Uterus (tissue), 4 donors: ENCODE data around the gene RAD51D. TPM values are rescaled to one million over a fixed set of nuclear protein-coding genes. Genes with fewer than 3 reads are reported as not detected.
A peak's percentile ranks its signal among the peaks of the same experiment; 100 is the strongest.

Experiments
- DNase-seq, 2 donors: peaks; one replicate each; pipeline ENCODE4 v3.0.0-alpha.2; 2019 to 2020
- H3K27ac ChIP-seq, 2 donors: fragments of 200-600 bp; sonication (generic); 1 replicate in 1 of 2; 2 replicates in 1 of 2; pipeline ENCODE4 v1.5.1; 2016 to 2018
- H3K27me3 ChIP-seq, 2 donors: fragments of 200-600 bp; sonication (generic); one replicate each; pipeline ENCODE4 v1.5.1; 2018 to 2019; ENCODE audit warnings: control low read depth in 1 of 2
- H3K36me3 ChIP-seq, 2 donors: fragments of 200-600 bp; sonication (generic); one replicate each; pipeline ENCODE4 v1.5.1; 2019; ENCODE audit warnings: control low read depth in 1 of 2
- H3K4me1 ChIP-seq, 2 donors: fragments of 200-600 bp; sonication (generic); one replicate each; pipeline ENCODE4 v1.5.1; 2018 to 2019; ENCODE audit warnings: control low read depth in 1 of 2
- H3K4me3 ChIP-seq, 2 donors: fragments of 200-600 bp; sonication (generic); 1 replicate in 1 of 2; 2 replicates in 1 of 2; pipeline ENCODE4 v1.5.1; 2018 to 2019; ENCODE audit warnings: mild to moderate bottlenecking in 1 of 2
- H3K9me3 ChIP-seq, 2 donors: fragments of 200-600 bp; sonication (generic); one replicate each; pipeline ENCODE4 v1.5.1; 2019; ENCODE audit warnings: control low read depth in 1 of 2
- POLR2A ChIP-seq, 2 donors: fragments of 450-650 bp; IDR thresholded peaks; one replicate each; pipeline ENCODE4 v1.6.1; 2016; ENCODE audit warnings: antibody characterized with exemption in 2 of 2, mild to moderate bottlenecking in 1 of 2, moderate library complexity in 1 of 2
- intact Hi-C: fragments of 100-400 bp; cut with DNase I; formaldehyde crosslinking; loops from one replicate; pipeline ENCODE4 v1.15.1; 2023; ENCODE audit warnings: low total_unique reads
- total RNA-seq, 4 donors: library from RNA; depleted of rRNA in 3 of 4; stranded (reverse); fragments of >200 nt in 3 of 4; gene quantifications; one replicate each; pipeline versions ENCODE4 v1.1.0 to v1.2.4, GENCODE V29; 2014 to 2023
- TF ChIP-seq, protein P1 (sequence below), 4 experiments: fragments of 200-600 bp in 2 of 4; fragments of 450-650 bp in 2 of 4; sonication (generic) in 2 of 4; IDR thresholded peaks; one replicate each; pipeline ENCODE4 v1.5.1; 2016 to 2019; ENCODE audit warnings: antibody characterized with exemption in 4 of 4, mild to moderate bottlenecking in 2 of 4, moderate library complexity in 1 of 4
- donor health status: DM: yes; HTN: yes; CAD: no.

Gene RAD51D
- total RNA-seq, 4 donors from 2014 or later = 0.29 to 17.4 (median 7.6) TPM

DNA sequence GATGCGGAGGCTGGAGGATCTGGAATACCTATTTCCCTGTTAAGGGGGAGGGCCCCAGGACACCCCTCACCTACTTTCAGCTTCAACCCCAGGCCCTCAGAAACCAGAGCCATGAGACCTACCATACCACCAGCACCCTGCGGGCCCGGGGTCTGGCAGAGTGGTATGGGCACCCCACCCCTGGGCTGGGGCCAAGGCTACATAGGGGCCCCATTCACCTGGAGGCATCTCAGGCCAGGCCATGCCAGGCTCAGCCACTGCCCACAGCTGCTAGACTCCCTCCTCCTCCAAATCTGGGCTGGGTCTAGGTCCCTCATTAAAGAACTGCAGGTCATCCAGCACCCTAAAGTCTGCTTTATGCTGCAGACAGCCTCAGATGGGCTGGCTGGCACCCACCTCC lies 10.7 kb upstream of the RAD51D start:
- Histone ChIP-seq H3K27me3 (no peaks in the 10 kb centered on the region), H3K9me3 (no peaks in the 10 kb centered on the region), H3K36me3 (no peaks in the 10 kb centered on the region), H3K27ac (no peak overlapping the region), H3K4me3 (no peak overlapping the region), H3K4me1 (no peaks in the 10 kb centered on the region)
- no peak for DNase-seq
- intact Hi-C loops = no loop called here
- TF ChIP-seq, protein P1, sequence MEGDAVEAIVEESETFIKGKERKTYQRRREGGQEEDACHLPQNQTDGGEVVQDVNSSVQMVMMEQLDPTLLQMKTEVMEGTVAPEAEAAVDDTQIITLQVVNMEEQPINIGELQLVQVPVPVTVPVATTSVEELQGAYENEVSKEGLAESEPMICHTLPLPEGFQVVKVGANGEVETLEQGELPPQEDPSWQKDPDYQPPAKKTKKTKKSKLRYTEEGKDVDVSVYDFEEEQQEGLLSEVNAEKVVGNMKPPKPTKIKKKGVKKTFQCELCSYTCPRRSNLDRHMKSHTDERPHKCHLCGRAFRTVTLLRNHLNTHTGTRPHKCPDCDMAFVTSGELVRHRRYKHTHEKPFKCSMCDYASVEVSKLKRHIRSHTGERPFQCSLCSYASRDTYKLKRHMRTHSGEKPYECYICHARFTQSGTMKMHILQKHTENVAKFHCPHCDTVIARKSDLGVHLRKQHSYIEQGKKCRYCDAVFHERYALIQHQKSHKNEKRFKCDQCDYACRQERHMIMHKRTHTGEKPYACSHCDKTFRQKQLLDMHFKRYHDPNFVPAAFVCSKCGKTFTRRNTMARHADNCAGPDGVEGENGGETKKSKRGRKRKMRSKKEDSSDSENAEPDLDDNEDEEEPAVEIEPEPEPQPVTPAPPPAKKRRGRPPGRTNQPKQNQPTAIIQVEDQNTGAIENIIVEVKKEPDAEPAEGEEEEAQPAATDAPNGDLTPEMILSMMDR (IDR thresholded peaks at IDR 0.05) = no peak
- no peak for TF ChIP-seq POLR2A (IDR thresholded peaks at IDR 0.05)

DNA sequence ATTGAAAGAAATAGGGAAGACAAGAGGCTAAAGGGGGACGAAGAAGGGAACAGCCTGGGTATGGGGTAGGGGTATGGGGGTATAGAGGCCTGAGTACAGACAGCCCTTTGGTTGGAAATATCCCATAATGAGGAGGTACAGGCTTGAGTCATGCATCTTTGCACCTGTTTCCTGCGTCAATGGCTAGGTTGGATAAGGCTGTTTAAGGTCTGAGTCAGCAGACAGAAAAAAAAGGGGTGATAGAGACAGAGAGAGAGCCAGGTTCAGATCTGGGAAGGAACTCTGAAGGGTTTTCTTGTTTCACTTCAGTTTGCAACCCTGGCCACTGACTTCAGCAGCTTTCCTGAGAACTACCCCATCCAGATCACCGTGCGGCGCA lies 10.3 kb upstream of the RAD51D start:
- H3K36me3 ChIP-seq = no peaks in the 10 kb centered on the region
- no peaks in the 10 kb centered on the region for H3K9me3 ChIP-seq
- no peak overlapping the region for H3K4me3 ChIP-seq
- intact Hi-C loops = loop anchor here (10.0 kb wide), 1 partner anchor 705 kb away; no protein-coding TSS in a partner anchor
- H3K27ac ChIP-seq = no peak overlapping the region
- H3K4me1 ChIP-seq = no peaks in the 10 kb centered on the region
- no peak for DNase-seq
- TF ChIP-seq POLR2A (IDR thresholded peaks at IDR 0.05) = no peak
- TF ChIP-seq, protein P1 (IDR thresholded peaks at IDR 0.05) = no peak
- no peaks in the 10 kb centered on the region for H3K27me3 ChIP-seq

- intact Hi-C loops = loop anchor here (10.0 kb wide), 1 partner anchor 705 kb away; no protein-coding TSS in a partner anchor
- no peak for DNase-seq
- no peaks in the 10 kb centered on the region for H3K36me3 ChIP-seq
- no peak overlapping the region for H3K27ac ChIP-seq
- no peaks in the 10 kb centered on the region for H3K4me1 ChIP-seq
- H3K4me3 ChIP-seq = no peak overlapping the region
- no peaks in the 10 kb centered on the region for H3K27me3 ChIP-seq
- no peak for TF ChIP-seq POLR2A (IDR thresholded peaks at IDR 0.05)
- TF ChIP-seq, protein P1 (IDR thresholded peaks at IDR 0.05) = no peak
- H3K9me3 ChIP-seq = no peaks in the 10 kb centered on the region
Observed at GRCh38 chr17:35129154-35129972, 9.7 kb upstream of the RAD51D start.

DNA sequence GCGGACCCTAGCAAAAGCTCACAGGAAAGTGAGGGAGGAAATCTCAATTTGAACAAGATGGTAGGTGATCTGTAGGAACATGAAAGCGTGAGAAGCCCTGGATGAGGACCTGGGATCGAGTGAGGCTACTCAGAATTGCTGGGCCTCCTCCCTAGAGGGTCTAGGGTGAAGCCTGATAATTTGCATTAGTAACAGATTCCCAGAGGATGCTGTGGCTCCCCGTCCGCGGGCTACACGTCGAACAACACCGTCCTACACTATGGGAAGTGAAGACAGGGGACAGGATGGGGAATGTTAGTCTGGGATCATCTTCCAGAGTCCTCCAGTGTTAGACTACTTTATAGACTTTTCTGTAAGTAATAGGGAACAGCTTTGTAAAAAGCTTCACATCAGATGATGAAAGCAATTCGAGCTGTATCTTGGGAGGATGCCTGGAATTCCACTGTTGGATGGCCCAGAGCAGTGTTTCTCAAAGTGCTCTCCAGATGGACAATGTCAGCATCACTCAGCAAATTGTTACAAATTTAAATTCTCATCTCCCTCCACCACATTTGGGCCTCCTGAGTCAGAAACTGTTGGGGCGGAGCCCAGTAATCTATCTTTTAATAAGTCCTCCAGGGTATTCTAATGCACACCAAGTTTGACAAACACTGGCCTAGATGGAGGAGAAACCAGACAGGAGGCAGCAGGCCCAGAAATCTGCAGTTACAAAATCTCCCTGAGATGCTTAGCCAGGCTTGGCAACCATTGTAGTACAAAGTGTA lies 8.3 kb upstream of the RAD51D start:
- Histone ChIP-seq H3K27me3 (no peaks in the 10 kb centered on the region), H3K9me3 (no peaks in the 10 kb centered on the region), H3K4me3 (no peak overlapping the region), H3K27ac (no peak overlapping the region), H3K4me1 (no peaks in the 10 kb centered on the region), H3K36me3 (no peaks in the 10 kb centered on the region)
- TF ChIP-seq POLR2A (IDR thresholded peaks at IDR 0.05) = no peak
- TF ChIP-seq, protein P1 (IDR thresholded peaks at IDR 0.05) = no peak
- intact Hi-C loops = loop anchor here (10.0 kb wide), 1 partner anchor 703 kb away; no protein-coding TSS in a partner anchor
- peak in 1 of 2 donors; percentile 22 for DNase-seq

DNA sequence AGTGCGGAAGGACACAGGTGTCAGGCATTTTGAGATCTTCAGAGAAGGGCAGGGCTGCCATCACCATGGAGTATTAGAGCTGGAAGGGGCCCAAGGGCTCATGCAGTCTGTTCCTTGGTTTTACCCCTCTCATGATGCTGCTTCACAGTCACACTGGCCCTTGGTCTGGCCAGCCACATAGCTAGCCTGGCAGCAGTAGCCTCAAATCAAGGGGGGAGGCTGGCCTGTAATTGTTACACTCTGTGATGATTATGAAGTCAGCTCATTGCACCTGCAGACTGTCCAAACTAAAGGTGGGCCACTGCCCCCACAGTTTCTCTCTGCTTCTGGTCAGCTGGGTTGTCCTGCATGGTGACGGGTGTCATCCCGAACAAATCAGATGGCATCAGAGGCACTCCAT lies 1.7 kb upstream of the RAD51D start, which contains the start of gene FNDC8:
Gene FNDC8, plus strand, starts transcription at position 301 of the 400 bp plus-strand sequence. Its CDS starts 79 bp downstream, at position 380.
- no peak for DNase-seq
- no peaks in the 10 kb centered on the region for H3K36me3 ChIP-seq
- H3K27me3 ChIP-seq = no peaks in the 10 kb centered on the region
- no peak for TF ChIP-seq POLR2A (IDR thresholded peaks at IDR 0.05)
- TF ChIP-seq, protein P1 (IDR thresholded peaks at IDR 0.05) = no peak
- H3K4me1 ChIP-seq = no peaks in the 10 kb centered on the region
- no peaks in the 10 kb centered on the region for H3K9me3 ChIP-seq
- no peak within 1 kb of the TSS for H3K4me3 ChIP-seq
- H3K27ac ChIP-seq = no peak within 1 kb of the TSS
- intact Hi-C loops = loop anchor here (10.0 kb wide), 1 partner anchor 697 kb away; no protein-coding TSS in a partner anchor
